ENCODE results near the gene PRKG1.
"Not testable (repeated sequence)": the region's sequence is repeated elsewhere in the genome, so short reads cannot be mapped to it uniquely, and the experiment has no call there.

PRKG1 gene

DNA sequence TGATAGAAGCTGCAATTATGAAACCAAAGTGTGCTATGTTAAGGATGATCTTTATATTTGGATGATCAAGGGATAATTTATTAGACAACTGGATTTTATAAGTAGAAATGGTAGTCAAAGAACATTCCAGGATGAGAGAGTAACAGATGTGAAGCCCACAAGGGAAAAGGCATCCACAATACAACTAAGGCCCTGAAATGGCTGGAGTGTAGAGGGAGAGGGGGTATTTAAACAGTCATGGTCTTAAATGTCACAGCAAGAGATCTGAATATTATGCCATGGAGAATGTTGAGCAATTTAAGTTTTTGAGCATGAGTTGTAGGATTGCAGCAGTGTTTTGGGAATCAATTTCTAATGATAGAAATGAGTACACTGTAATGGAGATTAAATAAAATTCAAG is 957.5 kb downstream of the PRKG1 start:
- ChIA-PET POLR2A (ENCODE audit: low non-redundant PET) (no interaction called here), CTCF (no interaction called here)
- H3K27ac ChIP-seq, result no peak overlapping the region
- DNase-seq (ENCODE audit: low spot score), result no peak
- TF ChIP-seq, protein P1, sequence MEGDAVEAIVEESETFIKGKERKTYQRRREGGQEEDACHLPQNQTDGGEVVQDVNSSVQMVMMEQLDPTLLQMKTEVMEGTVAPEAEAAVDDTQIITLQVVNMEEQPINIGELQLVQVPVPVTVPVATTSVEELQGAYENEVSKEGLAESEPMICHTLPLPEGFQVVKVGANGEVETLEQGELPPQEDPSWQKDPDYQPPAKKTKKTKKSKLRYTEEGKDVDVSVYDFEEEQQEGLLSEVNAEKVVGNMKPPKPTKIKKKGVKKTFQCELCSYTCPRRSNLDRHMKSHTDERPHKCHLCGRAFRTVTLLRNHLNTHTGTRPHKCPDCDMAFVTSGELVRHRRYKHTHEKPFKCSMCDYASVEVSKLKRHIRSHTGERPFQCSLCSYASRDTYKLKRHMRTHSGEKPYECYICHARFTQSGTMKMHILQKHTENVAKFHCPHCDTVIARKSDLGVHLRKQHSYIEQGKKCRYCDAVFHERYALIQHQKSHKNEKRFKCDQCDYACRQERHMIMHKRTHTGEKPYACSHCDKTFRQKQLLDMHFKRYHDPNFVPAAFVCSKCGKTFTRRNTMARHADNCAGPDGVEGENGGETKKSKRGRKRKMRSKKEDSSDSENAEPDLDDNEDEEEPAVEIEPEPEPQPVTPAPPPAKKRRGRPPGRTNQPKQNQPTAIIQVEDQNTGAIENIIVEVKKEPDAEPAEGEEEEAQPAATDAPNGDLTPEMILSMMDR (conservative IDR thresholded peaks at IDR 0.05; ENCODE audit: low read depth), result no peak

DNA sequence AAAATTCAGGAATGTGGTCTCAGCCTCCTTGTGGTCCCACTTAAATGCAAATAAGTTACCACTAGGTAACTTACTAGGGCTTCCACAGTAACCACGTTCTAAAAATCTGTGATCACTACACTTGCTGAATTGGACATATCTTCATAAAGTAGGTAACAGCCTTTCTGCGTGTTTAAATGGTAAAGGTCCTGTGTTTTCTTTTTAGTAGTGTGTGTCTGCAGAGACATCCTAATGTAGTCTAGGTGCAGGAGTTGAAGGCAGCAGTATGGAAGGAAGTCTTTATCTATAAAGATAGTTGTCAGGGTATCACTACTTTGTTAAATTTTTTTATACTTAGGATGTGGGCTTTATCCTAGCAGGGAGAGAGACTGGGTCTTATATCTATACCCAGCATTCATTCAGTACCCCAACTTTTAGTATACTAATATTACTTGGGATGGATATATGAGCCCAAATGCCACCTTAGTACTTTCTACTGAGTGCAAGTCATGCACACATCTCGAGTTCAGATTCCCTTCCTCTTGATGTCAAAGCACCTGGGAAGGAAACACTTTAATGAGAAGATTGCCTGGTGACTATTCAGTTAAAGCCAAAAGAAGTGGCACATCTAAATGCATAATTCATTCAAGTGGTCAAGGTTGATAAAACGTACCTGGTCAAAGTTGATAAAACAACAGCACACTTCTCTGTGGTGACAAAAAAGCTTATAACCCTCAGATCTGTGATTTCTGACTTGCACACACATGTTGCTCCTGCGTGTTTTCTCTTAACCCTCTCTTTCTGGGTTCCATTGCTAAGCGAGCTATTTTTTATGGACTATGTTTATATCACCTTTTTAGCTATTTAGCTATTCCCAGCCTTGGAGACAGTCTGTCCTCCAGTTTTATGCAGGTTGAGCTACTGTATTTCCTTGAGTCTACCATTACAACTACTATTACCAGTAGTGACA is 958.7 kb downstream of the PRKG1 start:
- TF ChIP-seq, protein P1 (conservative IDR thresholded peaks at IDR 0.05; ENCODE audit: low read depth), result no peak
- H3K27ac ChIP-seq, result no peak overlapping the region
- no peak for DNase-seq (ENCODE audit: low spot score)
- POLR2A ChIA-PET (ENCODE audit: low non-redundant PET), result no interaction called here
- CTCF ChIA-PET, result no interaction called here

DNA sequence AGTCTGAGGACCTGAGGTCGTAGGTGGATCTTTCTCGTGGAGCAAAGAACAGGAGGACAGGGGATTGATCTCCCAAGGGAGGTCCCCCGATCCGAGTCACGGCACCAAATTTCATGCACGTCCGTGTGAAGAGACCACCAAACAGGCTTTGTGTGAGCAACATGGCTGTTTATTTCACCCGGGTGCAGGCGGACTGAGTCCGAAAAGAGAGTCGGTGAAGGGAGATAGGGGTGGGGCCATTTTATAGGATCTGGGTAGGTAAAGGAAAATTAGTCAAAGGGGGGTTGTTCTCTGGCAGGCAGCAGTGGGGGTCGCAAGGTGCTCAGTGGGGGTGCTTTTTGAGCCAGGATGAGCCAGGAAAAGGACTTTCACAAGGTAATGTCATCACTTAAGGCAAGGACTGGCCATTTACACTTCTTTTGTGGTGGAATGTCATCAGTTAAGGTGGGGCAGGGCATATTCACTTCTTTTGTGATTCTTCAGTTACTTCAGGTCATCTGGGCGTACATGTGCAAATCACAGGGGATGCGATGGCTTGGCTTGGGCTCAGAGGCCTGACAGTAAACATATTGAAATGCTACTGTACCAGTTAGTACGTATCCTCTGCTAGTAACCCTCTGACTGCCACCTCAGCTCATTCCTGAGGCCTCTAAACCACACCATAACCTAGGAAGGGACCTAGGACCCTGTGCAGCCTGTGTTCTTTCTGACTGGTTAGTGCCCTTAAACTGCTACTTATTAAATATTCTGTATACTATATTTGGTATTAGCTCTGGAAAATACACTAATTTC is 964.9 kb downstream of the PRKG1 start:
- DNase-seq (ENCODE audit: low spot score); H3K27ac ChIP-seq; POLR2A ChIA-PET (ENCODE audit: low non-redundant PET); CTCF ChIA-PET: not testable (repeated sequence)

DNA sequence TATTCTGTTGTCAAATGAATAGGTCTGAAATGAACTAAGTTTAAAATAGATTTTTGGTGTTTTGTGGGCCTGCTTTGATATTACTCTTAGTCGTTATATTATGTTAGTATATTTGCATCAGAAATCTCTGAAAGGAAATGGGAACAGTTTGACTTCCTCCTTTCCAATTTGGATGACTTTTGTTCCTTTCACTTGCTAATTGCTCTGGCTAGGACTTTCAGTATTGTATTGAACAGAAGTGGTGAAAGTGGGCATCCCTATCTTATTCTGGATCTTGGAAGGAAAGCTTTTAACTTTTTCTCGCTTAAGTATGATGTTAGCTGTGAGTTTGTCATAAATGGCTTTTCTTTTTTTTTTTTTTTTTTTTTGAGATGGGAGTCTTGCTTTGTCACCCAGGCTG is 966.2 kb downstream of the PRKG1 start:
- CTCF ChIA-PET, result no interaction called here
- no peak overlapping the region for H3K27ac ChIP-seq
- no peak for DNase-seq (ENCODE audit: low spot score)
- TF ChIP-seq, protein P1 (conservative IDR thresholded peaks at IDR 0.05; ENCODE audit: low read depth), result no peak
- POLR2A ChIA-PET (ENCODE audit: low non-redundant PET), result interaction anchor here (0.6 kb wide), 1 partner anchor 177 kb away, joined by 4 read pairs; no protein-coding TSS in a partner anchor

DNA sequence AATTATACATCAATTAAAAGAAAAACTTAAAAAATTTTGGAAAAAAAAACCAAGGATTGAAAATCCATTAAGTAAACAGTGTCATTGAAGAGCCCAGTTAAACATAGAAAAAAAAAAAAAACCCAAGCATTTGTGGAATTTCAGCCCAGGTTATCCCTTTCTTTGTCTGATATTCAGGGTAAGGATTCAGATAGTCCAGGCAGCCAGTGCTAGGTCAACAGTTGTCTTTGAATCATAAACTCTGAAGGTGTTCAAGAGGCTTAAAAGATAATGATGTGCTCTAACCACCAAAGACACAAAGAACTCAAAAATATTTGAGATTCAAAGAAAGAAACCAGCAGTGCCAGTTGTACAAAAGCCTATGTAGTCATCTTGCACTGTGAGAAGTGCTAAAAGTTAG is 969.5 kb downstream of the PRKG1 start:
- CTCF ChIA-PET, result no interaction called here
- TF ChIP-seq, protein P1 (conservative IDR thresholded peaks at IDR 0.05; ENCODE audit: low read depth), result no peak
- POLR2A ChIA-PET (ENCODE audit: low non-redundant PET), result no interaction called here
- DNase-seq (ENCODE audit: low spot score), result no peak
- no peak overlapping the region for H3K27ac ChIP-seq

DNA sequence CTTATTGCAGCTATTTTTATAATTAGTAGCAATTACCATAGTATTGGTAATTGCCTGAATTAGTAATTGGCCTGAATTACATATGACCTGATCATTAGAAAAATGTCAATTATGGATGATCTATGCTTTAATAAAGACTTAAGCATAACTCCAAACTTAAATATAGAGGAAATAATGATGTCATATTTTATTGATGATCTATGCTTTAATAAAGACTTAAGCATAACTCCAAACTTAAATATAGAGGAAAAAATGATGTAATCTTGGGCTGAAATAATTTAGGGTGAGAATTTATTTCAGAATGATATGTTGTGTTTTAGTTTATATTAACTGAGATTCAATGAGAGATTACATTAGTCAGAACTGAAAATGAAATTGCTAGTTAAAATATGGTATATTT is 973.8 kb downstream of the PRKG1 start:
- TF ChIP-seq, protein P1 (conservative IDR thresholded peaks at IDR 0.05; ENCODE audit: low read depth), result no peak
- CTCF ChIA-PET, result no interaction called here

More for the DNA sequence above, 973.8 kb downstream of the PRKG1 start:
- H3K27ac ChIP-seq, result no peak overlapping the region
- POLR2A ChIA-PET (ENCODE audit: low non-redundant PET), result no interaction called here
- no peak for DNase-seq (ENCODE audit: low spot score)
